GM12865 (cell line): ENCODE measurements around the gene PCDHA9.

Experiments used
- DNase-seq: peaks from one replicate; pipeline ENCODE4 v3.0.0; 2010; ENCODE audit warnings: low read depth
- H3K4me3 ChIP-seq: 2 replicates; pipeline ENCODE4 v1.5.1; 2011; ENCODE audit warnings: mild to moderate bottlenecking, low read depth, low read length, control low read depth
- CTCF ChIP-seq: IDR thresholded peaks from 2 replicates; pipeline ENCODE4 v1.5.1; 2011; ENCODE audit warnings: low read length, control low read depth, low read depth, inconsistent platforms; ENCODE audit not compliant: insufficient read depth; ENCODE audit errors: missing control alignments

The PCDHA9 gene

DNA sequence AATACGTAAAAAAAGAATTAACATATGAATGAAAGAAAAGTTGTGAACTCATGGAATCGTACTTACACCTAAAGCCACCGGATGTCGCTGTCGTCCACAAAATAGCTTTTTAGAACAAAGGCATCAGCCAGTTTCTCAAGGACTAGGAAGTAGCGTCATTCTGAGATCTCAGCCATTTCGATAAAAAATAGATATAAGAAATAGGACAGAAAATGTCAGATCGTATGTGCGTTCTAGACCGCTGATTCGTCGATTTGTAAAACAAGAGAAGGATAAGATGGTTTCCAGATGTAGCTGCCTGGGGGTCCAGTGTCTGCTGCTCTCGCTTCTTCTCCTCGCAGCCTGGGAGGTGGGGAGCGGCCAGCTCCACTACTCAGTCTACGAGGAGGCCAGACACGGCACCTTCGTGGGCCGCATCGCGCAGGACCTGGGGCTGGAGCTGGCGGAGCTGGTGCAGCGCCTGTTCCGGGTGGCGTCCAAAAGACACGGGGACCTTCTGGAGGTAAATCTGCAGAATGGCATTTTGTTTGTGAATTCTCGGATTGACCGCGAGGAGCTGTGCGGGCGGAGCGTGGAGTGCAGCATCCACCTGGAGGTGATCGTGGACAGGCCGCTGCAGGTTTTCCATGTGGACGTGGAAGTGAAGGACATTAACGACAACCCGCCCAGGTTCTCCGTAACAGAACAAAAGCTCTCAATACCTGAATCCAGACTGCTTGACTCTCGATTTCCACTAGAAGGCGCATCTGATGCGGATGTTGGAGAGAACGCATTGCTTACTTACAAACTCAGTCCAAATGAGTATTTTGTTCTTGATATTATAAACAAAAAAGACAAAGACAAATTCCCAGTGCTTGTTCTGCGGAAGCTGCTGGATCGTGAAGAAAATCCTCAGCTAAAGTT is 7.8 kb downstream of the PCDHA9 start, which contains the start of gene PCDHA10:
Gene PCDHA10 (plus strand): TSS at position 126 of the 903 bp plus-strand sequence. CDS start 152 bp downstream, at position 278.
- no peak for DNase-seq

DNA sequence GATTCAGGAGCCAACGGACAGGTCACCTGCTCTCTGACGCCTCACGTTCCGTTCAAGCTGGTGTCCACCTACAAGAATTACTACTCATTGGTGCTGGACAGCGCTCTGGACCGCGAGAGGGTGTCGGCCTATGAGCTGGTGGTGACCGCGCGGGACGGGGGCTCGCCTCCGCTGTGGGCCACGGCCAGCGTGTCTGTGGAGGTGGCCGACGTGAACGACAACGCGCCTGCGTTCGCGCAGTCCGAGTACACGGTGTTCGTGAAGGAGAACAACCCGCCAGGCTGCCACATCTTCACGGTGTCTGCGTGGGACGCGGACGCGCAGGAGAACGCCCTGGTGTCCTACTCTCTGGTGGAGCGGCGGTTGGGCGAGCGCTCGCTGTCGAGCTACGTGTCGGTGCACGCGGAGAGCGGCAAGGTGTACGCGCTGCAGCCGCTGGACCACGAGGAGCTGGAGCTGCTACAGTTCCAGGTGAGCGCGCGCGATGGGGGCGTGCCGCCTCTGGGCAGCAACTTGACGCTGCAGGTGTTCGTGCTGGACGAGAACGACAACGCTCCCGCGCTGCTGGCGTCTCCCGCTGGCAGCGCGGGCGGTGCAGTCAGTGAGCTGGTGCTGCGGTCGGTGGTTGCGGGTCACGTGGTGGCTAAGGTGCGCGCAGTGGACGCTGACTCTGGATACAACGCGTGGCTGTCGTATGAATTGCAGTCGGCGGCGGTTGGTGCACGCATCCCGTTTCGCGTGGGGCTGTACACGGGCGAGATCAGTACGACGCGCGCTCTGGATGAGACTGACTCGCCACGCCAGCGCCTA is 9.2 kb downstream of the PCDHA9 start:
- TF ChIP-seq CTCF: no peak
- DNase-seq: no peak
- no peak overlapping the region for H3K4me3 ChIP-seq

More for the DNA sequence above, 7.8 kb downstream of the PCDHA9 start, which contains the start of gene PCDHA10:
- H3K4me3 ChIP-seq: no peak within 1 kb of the TSS
- no peak for TF ChIP-seq CTCF

GRCh38 chr5:140857987-140858240 is 9.7 kb downstream of the PCDHA9 start:
- H3K4me3 ChIP-seq: no peak overlapping the region
- DNase-seq: no peak
- TF ChIP-seq CTCF: no peak

GRCh38 chr5:140862441-140863295 is 14.5 kb downstream of the PCDHA9 start:
- H3K4me3 ChIP-seq: no peak overlapping the region
- no peak for TF ChIP-seq CTCF
- no peak for DNase-seq

DNA sequence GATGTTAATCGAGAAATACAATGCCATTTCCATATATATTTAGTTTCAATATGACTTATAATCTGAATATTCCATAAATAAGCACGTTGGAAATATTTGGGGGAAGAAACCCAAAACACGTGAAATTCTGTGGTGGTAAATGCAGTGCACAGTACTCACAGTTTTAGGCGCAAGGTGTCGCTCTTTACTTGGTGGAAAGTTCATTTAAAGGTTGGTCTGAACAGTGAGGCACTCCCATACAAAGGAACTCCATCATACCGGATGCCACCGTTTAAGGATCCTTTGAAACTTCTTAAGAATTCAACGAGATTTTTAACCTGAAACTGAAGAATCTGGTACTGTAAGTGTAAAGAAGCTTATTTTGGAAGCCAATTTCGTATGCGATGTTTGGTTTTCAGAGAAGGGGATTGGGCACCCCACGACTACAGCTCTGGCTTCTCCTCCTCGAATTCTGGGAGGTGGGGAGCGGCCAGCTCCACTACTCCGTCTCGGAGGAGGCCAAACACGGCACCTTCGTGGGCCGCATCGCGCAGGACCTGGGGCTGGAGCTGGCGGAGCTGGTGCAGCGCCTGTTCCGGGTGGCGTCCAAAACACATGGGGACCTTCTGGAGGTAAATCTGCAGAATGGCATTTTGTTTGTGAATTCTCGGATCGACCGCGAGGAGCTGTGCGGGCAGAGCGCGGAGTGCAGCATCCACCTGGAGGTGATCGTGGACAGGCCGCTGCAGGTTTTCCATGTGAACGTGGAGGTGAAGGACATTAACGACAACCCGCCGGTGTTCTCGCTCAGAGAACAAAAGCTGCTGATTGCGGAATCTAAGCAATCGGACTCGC is 20.8 kb downstream of the PCDHA9 start, which contains the start of gene PCDHA11:
Gene PCDHA11 (plus strand): TSS at position 237 of the 834 bp plus-strand sequence. CDS start 147 bp downstream, at position 384.
- H3K4me3 ChIP-seq: no peak within 1 kb of the TSS
- no peak for TF ChIP-seq CTCF
- no peak for DNase-seq

GRCh38 chr5:140869555-140869886 is 21.3 kb downstream of the PCDHA9 start:
- TF ChIP-seq CTCF: no peak
- H3K4me3 ChIP-seq: no peak overlapping the region
- no peak for DNase-seq
